NCI-H748 treated with DMSO at 0.1 percent for 48 hours (cell line): ENCODE results near the gene LIM2.

Experiments used
- DNase-seq: peaks from one replicate; lab custom pipeline; 2025; lab: John Stamatoyannopoulos, UW

The LIM2 gene

DNA sequence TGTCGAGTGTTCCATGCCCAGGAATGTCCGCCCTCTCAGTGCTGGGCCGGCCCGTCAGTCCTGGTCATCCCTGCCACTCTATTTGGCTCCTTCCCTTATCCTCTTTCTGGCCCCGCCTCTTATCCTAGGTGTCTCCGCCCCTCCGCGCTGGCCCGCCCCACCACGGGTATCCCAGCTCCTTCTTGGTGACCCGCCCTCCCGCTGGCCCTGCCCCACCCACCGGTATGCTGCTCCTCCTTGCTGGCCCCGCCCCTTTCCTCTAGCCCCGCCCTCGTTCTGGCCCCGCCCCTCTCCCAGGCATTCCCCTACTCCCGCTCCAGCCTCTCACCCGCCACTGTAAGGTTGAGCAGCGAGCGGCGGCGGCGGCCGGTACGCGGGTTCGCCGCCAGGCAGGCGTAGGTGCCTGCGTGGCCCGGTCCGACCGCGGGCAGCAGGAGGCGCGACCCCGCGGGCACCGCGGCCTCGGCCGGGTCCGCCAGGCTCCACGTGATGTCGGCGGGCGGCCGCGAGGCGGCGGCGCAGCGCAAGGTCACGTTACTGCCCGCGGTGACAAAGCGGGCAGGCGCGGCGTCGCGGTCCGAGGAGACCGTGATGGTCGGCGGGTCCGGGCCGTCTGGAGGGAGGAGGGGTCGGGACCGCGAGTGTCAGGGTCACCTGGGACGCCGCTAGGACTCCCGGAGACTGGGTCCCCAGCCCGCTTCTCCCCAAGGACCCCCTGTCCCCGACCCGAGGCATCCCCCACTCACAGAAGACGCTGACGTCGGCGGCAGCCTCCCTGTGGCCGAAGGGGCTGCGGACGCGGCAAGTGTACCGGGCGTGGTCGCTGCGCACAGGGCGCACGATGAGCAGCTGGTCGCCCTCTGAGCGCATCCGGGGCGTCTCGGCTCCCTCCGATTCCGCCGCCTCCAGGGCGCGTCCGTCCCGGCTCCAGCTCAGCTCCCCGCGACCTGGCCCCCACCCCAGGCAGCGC is 47.8 kb downstream of the LIM2 start:
- DNase-seq = no peak

DNA sequence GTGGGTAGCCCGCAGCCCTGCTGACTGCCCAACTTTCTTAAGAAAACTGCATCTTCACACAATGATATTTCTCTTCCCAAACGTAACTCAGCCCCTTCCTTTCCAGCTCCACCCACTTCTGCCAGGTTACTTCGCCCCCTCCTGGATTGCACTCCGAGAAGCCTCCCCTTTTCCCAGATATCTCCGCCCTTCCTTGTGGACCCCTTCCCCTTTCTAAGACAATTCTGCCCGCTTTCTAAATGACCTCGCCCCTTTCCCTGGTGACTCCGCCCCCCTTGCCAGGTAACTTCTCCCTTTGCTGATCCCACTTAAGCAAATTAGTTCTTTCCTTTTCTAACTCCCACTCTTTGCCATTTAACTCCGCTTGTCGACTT is 48.5 kb downstream of the LIM2 start:
- no peak for DNase-seq

DNA sequence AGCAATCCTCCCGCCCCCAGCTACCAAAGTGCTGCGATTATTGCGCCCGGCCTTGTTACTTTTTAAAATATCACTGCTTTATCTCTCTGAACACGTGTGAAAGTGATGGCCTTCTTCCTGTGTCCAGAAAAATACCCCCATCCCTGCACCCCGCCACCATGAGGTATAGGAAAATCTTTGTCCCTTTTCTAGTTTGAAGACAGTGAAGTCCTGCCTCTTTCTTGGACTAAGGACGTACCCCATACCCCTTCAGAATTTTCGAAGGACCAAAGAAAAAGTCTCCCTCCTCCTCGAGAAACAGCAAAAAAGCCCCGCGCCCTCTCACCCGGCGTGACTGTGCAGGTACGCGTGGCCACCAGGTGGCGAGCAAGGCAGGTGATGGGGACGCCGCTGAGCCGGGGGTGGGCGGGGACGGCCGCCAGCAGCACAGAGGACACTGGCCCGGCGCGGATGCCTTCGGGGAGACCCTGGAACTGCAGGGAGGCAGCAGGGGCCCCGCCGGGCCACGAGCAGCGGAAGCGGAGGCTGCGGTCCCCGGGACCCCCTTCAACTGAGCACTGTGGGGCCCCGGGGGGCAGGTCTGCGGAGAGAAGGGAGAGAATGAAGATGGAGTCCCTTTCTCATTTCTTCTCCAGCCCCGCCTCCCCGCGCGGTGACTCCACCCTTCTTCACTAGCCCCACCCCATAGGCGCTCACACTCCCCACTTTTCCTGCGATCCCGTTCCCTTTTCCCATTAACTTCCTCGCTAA is 49.0 kb downstream of the LIM2 start:
- DNase-seq = peak; percentile 63

DNA sequence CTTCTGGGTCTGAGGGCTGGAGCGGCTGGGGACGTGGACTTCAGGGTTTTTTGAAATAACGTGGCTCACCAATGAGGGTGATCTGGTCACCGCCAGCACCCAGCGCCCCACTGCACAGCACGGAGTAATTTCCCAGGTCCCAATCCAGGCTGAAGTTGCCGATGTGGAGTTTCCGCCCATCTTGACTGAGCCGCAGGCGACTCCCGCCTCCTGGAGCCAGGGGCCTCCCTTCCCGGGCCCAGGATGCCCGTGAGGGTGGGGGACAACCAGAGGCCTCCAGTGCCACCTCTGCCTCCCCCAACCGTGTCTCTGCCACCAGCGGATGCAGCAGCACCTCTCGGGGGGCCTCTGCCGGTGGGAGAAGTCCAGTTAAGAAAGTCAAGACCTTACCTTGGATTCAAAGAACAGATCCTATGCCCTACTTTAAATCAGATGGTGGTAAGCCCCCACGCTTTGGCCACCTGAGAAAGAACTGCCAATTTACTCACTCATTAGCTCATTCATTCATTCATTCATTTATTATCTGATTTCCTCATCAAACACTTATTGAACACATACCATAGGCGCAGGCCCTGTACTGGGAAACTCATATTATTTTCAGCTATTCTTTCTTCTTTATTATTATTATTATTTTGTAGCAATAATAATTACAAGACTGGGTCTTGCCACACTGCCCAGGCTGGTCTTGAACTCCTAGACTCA is 49.8 kb downstream of the LIM2 start:
- no peak for DNase-seq

DNA sequence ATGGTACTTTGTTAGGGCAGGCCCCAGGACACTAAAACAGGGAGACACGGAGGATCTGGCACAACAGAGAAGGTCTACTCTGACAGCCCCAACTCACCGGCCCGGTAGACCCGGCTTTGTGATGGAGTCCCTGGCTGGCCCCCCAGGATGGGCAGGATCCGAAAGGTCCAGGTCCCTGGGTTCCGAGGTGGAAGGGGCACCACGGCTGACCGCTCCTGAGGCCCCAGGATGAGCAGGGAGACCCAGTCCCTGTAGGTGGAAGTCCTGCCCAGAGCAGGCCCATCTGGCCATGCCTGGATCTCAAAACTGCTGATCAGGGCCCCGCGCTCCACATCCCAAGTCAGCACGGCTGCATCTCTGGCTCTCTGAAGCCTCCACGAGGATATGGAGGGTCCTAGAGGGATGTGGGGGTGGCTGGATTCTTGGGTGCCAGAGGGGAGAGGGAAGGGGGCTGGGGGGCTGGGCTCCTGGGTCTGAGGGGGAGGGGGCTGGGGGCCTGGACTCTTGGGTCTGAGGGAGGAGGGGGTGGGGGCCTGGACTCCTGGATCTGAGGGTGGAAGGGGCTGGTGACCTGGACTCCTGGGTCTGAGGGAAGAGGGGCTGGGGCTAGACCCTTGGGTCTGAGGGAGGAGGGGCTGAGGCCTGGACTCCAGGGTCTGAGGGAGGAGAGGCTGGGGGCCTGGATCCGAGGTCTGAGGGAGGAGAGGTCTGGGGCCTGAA is 50.5 kb downstream of the LIM2 start:
- no peak for DNase-seq

DNA sequence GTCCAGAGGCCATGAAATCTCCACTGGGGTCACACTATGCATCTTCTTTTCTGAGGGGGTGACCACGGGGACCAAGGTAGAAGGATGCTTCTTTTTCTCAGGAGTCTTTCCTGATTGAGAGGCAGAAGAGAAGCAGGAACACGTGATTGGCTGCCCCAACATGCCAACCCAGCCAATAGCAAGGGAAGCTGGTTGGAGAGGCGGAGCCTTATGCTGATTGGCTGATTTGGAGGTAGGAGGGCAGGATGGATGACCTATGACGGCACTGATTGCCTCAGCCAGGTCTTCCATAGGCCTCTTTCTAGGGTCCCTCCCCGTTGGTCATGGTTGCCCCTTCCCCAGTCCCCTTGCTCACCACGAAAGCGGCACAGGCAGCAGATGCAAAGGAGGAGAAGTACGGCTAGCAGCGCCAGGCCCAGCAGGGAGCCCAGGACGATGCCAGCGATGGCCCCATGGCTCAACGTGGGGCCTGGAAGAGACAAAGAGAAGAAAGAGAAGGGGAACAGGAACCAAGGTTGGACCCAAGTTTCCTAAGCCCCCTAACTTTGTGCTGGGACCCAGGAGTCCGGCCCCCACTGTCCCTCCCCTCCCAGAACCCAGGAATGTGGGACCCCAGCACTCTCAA is 53.8 kb downstream of the LIM2 start:
- DNase-seq = no peak

DNA sequence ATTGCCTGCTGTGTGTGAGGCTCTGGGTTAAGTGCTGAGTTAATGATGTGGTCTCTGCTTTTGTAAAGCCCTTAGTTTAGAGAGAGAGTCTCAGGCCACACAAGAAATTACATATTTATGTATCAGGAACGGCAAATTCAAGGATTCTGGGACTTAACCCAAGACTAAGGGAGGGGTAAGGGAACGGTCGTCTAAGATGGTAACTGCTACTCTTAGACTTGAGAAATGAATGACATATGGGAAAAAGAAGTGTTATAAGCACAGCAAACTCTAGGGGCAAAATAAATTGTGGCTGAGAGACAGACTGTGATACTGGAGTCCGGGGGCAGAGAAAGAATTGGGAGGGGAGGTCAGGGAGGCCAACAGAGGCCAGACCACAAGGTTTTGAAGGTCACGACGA is 56.1 kb downstream of the LIM2 start:
- DNase-seq = no peak

DNA sequence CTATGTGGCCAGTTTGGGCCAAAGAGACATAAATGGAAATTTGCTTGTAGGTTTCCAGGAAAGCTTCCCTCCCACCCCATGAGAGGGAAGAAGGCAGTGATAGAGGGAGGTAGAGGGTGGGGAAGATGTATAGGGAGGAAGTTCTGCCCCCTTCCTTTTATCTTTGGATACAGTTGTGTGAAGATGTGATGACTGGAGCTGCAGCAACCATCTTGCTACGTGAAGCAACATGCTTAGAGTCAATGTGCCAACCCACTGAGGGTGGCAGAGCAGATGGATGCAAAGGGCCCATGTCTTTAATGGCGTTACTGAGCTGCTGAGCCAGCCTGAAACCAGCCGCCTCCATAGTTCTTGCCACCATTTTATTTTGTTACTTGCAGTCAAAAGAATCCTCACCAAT is 56.6 kb downstream of the LIM2 start:
- DNase-seq = no peak

DNA sequence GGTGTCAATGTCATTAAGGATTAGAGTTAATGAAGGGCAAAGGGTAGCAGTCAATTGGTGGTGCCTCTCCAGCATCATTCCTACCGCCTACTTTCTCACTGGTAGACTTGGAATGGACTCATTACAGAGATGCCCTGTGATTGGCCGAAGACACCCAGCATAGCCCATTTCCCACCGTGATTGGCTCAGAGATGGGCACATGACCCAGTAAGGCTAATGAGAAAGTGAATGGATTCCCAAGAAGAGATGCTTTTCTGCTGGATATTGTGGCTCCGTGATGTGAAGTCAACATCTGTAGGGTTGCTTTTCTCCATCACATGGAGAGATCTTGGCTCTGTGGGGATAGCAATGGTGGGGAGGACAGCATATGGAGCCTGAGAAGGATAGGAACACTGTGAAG is 57.4 kb downstream of the LIM2 start:
- no peak for DNase-seq
